H7 (cell line): Measurements from ENCODE around the gene RUSF1. TPM values are rescaled to one million over a fixed set of nuclear protein-coding genes. Genes with fewer than 3 reads are reported as not detected.

ENCODE experiments used
- DNase-seq: peaks from one replicate; pipeline ENCODE4 v3.0.0; 2012
- H3K27me3 ChIP-seq: 2 replicates; pipeline ENCODE4 v1.6.0; 2011; ENCODE audit warnings: mild to moderate bottlenecking, low read length; ENCODE audit not compliant: control insufficient read depth, insufficient read depth
- H3K36me3 ChIP-seq: replicated peaks from 2 replicates; pipeline ENCODE4 v1.5.1; 2011; ENCODE audit warnings: low read length; ENCODE audit not compliant: control insufficient read depth, insufficient read depth
- H3K4me3 ChIP-seq: 2 replicates; pipeline ENCODE4 v1.5.1; 2011; ENCODE audit warnings: low read depth, mild to moderate bottlenecking, control low read depth, low read length, moderate library complexity; ENCODE audit not compliant: insufficient read depth
- total RNA-seq: library from RNA; depleted of rRNA; stranded (reverse); fragments of >200 nt; shearing (Covaris generic); gene quantifications from 2 replicates; pipeline ENCODE4 v1.2.3, GENCODE V29; 2014

Gene RUSF1
- total RNA-seq, 1 experiment from 2014 or later, result 44.7 TPM

- Histone ChIP-seq H3K4me3 (no peak overlapping the region), H3K27me3 (no peaks in the 10 kb centered on the region), H3K36me3 (peaks cover 6% of the 10 kb centered on the region)
- no peak for DNase-seq
These were observed 6.2 kb downstream of the RUSF1 start for GRCh38 chr16:31501966-31502348.

- H3K27me3 ChIP-seq, result no peaks in the 10 kb centered on the region
- H3K36me3 ChIP-seq, result peaks cover 7% of the 10 kb centered on the region
- peak; percentile 53 for DNase-seq
- no peak overlapping the region for H3K4me3 ChIP-seq
These were observed 6.8 kb downstream of the RUSF1 start for GRCh38 chr16:31501226-31501965.

- Histone ChIP-seq H3K4me3 (no peak overlapping the region), H3K36me3 (peaks cover 13% of the 10 kb centered on the region), H3K27me3 (no peaks in the 10 kb centered on the region)
- DNase-seq, result no peak
These were observed 8.3 kb downstream of the RUSF1 start for GRCh38 chr16:31499928-31500327.

- no peak for DNase-seq
- H3K4me3 ChIP-seq, result no peak overlapping the region
- peaks cover 13% of the 10 kb centered on the region for H3K36me3 ChIP-seq
- no peaks in the 10 kb centered on the region for H3K27me3 ChIP-seq
These were observed 9.7 kb downstream of the RUSF1 start for GRCh38 chr16:31498493-31498892.

GRCh38 chr16:31496670-31497069 is 11.5 kb downstream of the RUSF1 start:
- Histone ChIP-seq H3K4me3 (no peak overlapping the region), H3K27me3 (no peaks in the 10 kb centered on the region), H3K36me3 (peaks cover 19% of the 10 kb centered on the region)
- no peak for DNase-seq

- H3K4me3 ChIP-seq, result no peak overlapping the region
- H3K27me3 ChIP-seq, result peaks cover 13% of the 10 kb centered on the region
- DNase-seq, result no peak
- peaks cover 13% of the 10 kb centered on the region for H3K36me3 ChIP-seq
These were observed 14.6 kb downstream of the RUSF1 start for GRCh38 chr16:31493506-31494125.

GRCh38 chr16:31491778-31492418 is 16.3 kb downstream of the RUSF1 start:
- H3K4me3 ChIP-seq, result no peak overlapping the region
- DNase-seq, result no peak
- H3K36me3 ChIP-seq, result peaks cover 13% of the 10 kb centered on the region
- H3K27me3 ChIP-seq, result peaks cover 30% of the 10 kb centered on the region

GRCh38 chr16:31489616-31490584 is 18.3 kb downstream of the RUSF1 start:
- DNase-seq, result no peak
- no peak overlapping the region for H3K4me3 ChIP-seq
- peaks cover 6% of the 10 kb centered on the region for H3K36me3 ChIP-seq
- peaks cover 48% of the 10 kb centered on the region for H3K27me3 ChIP-seq

- H3K4me3 ChIP-seq, result no peak overlapping the region
- peaks cover 51% of the 10 kb centered on the region for H3K27me3 ChIP-seq
- no peak for DNase-seq
- peaks cover 6% of the 10 kb centered on the region for H3K36me3 ChIP-seq
These were observed 19.0 kb downstream of the RUSF1 start for GRCh38 chr16:31489298-31489564.

- H3K36me3 ChIP-seq, result peaks cover 6% of the 10 kb centered on the region
- DNase-seq, result peak; percentile 82
- H3K4me3 ChIP-seq, result peak overlapping the region; percentile 52
- peaks cover 51% of the 10 kb centered on the region for H3K27me3 ChIP-seq
These were observed 19.5 kb downstream of the RUSF1 start for GRCh38 chr16:31488468-31489297.

- Histone ChIP-seq H3K27me3 (peaks cover 55% of the 10 kb centered on the region), H3K36me3 (peaks cover 3% of the 10 kb centered on the region), H3K4me3 (peak overlapping the region; percentile 52)
- peak; percentile 97 for DNase-seq
These were observed 20.3 kb downstream of the RUSF1 start for GRCh38 chr16:31487720-31488467.

GRCh38 chr16:31487071-31487719 is 21.0 kb downstream of the RUSF1 start:
- peaks cover 2% of the 10 kb centered on the region for H3K36me3 ChIP-seq
- H3K4me3 ChIP-seq, result peak overlapping the region; percentile 52
- H3K27me3 ChIP-seq, result peaks cover 56% of the 10 kb centered on the region
- no peak for DNase-seq

GRCh38 chr16:31486045-31486444 is 22.1 kb downstream of the RUSF1 start:
- no peak for DNase-seq
- H3K27me3 ChIP-seq, result peaks cover 64% of the 10 kb centered on the region
- H3K4me3 ChIP-seq, result no peak overlapping the region
- no peaks in the 10 kb centered on the region; the same call in 1 of the 2 replicates for H3K36me3 ChIP-seq
